Esophagus (tissue), 2 donors: ENCODE measurements around the gene NPC1L1. TPM values are rescaled to one million over a fixed set of nuclear protein-coding genes. Genes with fewer than 3 reads are reported as not detected.
A peak's percentile ranks its signal among the peaks of the same experiment; 100 is the strongest.

Experiments
- H3K27ac ChIP-seq, 2 donors: one replicate each; pipeline ENCODE4 v1.5.1; 2013; ENCODE audit warnings: low read depth in 2 of 2, mild to moderate bottlenecking in 2 of 2, inconsistent platforms in 1 of 2, low read length in 1 of 2, moderate library complexity in 1 of 2
- H3K27me3 ChIP-seq, 2 donors: one replicate each; pipeline ENCODE4 v1.6.1; 2013; ENCODE audit warnings: low read length in 2 of 2, control low read depth in 1 of 2, mild to moderate bottlenecking in 1 of 2; ENCODE audit not compliant: insufficient read depth in 2 of 2, control insufficient read depth in 1 of 2
- H3K36me3 ChIP-seq, 2 donors: one replicate each; pipeline ENCODE4 v1.6.1; 2013; ENCODE audit warnings: low read length in 1 of 2; ENCODE audit not compliant: control insufficient read depth in 2 of 2, insufficient read depth in 2 of 2
- H3K4me1 ChIP-seq, 2 donors: one replicate each; pipeline ENCODE4 v1.6.1; 2013; ENCODE audit warnings: low read length in 1 of 2; ENCODE audit not compliant: control insufficient read depth in 2 of 2, insufficient read depth in 2 of 2
- H3K4me3 ChIP-seq, 2 donors: one replicate each; pipeline ENCODE4 v1.5.1; 2013; ENCODE audit warnings: low read length in 2 of 2, mild to moderate bottlenecking in 2 of 2, low read depth in 1 of 2, moderate library complexity in 1 of 2
- H3K9me3 ChIP-seq, 2 donors: one replicate each; pipeline ENCODE4 v1.6.1; 2013; ENCODE audit warnings: mild to moderate bottlenecking in 2 of 2, low read depth in 1 of 2, low read length in 1 of 2, moderate library complexity in 1 of 2; ENCODE audit not compliant: control insufficient read depth in 2 of 2, insufficient read depth in 1 of 2
- WGBS, 2 donors: extraction: QIAGEN DNeasy Blood & Tissue Kit; methylation state at CpG; one replicate each; pipeline ENCODE4 v1.1.7; 2013; 5-methylcytosine and 5-hydroxymethylcytosine counted together
- polyA plus RNA-seq, 2 donors: library from polyadenylated mRNA; stranded (reverse); fragments of 200-250 nt; gene quantifications; one replicate each; pipeline ENCODE4 v1.2.3, GENCODE V29; 2013
- donor health status: healthy with polysubstance abuse.
- donor health status: Bipolar disorder and iron deficiency.

Gene NPC1L1
- polyA plus RNA-seq, 2 donors = 0.07 to 0.65 TPM

GRCh38 chr7:44524811-44525388 lies 16.2 kb downstream of the NPC1L1 start:
- Histone ChIP-seq H3K27ac (no peak overlapping the region), H3K36me3 (no peaks in the 10 kb centered on the region), H3K4me1 (no peaks in the 10 kb centered on the region), H3K9me3 (peaks cover 0 to 2% of the 10 kb centered on the region in 2 donors), H3K27me3 (no peaks in the 10 kb centered on the region), H3K4me3 (no peak overlapping the region)
- 76 to 85% methylated on average over 3 of the region's 3 CpGs for WGBS, 2 donors

- no peak overlapping the region for H3K4me3 ChIP-seq
These were observed 18.8 kb downstream of the NPC1L1 start for GRCh38 chr7:44522315-44522714.

GRCh38 chr7:44521347-44522095 lies 19.6 kb downstream of the NPC1L1 start:
- Histone ChIP-seq H3K27me3 (no peaks in the 10 kb centered on the region), H3K27ac (no peak overlapping the region), H3K36me3 (no peaks in the 10 kb centered on the region), H3K9me3 (peaks cover 0 to 2% of the 10 kb centered on the region in 2 donors), H3K4me1 (no peaks in the 10 kb centered on the region), H3K4me3 (no peak overlapping the region)
- WGBS, 2 donors = 82 to 84% methylated on average over 15 of the region's 15 CpGs

More at GRCh38 chr7:44522315-44522714, 18.8 kb downstream of the NPC1L1 start:
- no peaks in the 10 kb centered on the region for H3K27me3 ChIP-seq
- H3K27ac ChIP-seq = no peak overlapping the region
- peaks cover 0 to 2% of the 10 kb centered on the region in 2 donors for H3K9me3 ChIP-seq
- H3K36me3 ChIP-seq = no peaks in the 10 kb centered on the region
- WGBS, 2 donors = 84 to 86% methylated on average over 3 of the region's 3 CpGs
- no peaks in the 10 kb centered on the region for H3K4me1 ChIP-seq

- H3K4me1 ChIP-seq = peaks cover 4% of the 10 kb centered on the region in 2 donors
- WGBS, 2 donors = 89 to 92% methylated on average over 4 to 5 of the region's 5 CpGs
- no peaks in the 10 kb centered on the region for H3K27me3 ChIP-seq
- peaks cover 0 to 2% of the 10 kb centered on the region in 2 donors for H3K9me3 ChIP-seq
- no peak overlapping the region for H3K27ac ChIP-seq
- H3K4me3 ChIP-seq = no peak overlapping the region
- H3K36me3 ChIP-seq = no peaks in the 10 kb centered on the region
These were observed 20.6 kb downstream of the NPC1L1 start for GRCh38 chr7:44520574-44520973.

- Histone ChIP-seq H3K36me3 (no peaks in the 10 kb centered on the region), H3K27me3 (no peaks in the 10 kb centered on the region), H3K4me3 (no peak overlapping the region), H3K4me1 (peaks cover 4% of the 10 kb centered on the region in 2 donors), H3K9me3 (peaks cover 0 to 2% of the 10 kb centered on the region in 2 donors), H3K27ac (no peak overlapping the region)
- 69 to 72% methylated on average over 7 of the region's 7 CpGs for WGBS, 2 donors
These were observed 21.6 kb downstream of the NPC1L1 start for GRCh38 chr7:44519546-44519945.

- Histone ChIP-seq H3K36me3 (no peaks in the 10 kb centered on the region), H3K27ac (no peak overlapping the region), H3K4me3 (no peak overlapping the region), H3K27me3 (no peaks in the 10 kb centered on the region), H3K9me3 (peaks cover 0 to 2% of the 10 kb centered on the region in 2 donors), H3K4me1 (peaks cover 4% of the 10 kb centered on the region in 2 donors)
- 77 to 78% methylated on average over 3 of the region's 3 CpGs for WGBS, 2 donors
These were observed 22.4 kb downstream of the NPC1L1 start for GRCh38 chr7:44518761-44519160.

- Histone ChIP-seq H3K27me3 (no peaks in the 10 kb centered on the region), H3K4me1 (peaks cover 4% of the 10 kb centered on the region in 2 donors), H3K27ac (no peak overlapping the region), H3K4me3 (no peak overlapping the region), H3K36me3 (no peaks in the 10 kb centered on the region), H3K9me3 (peaks cover 0 to 2% of the 10 kb centered on the region in 2 donors)
- WGBS, 2 donors = 86 to 90% methylated on average over 8 of the region's 8 CpGs
These were observed 24.0 kb downstream of the NPC1L1 start for GRCh38 chr7:44517175-44517574.

- H3K27ac ChIP-seq = peak overlapping the region; percentile 79 to 90
- peaks cover 4% of the 10 kb centered on the region in 2 donors for H3K4me1 ChIP-seq
- peaks cover 0 to 2% of the 10 kb centered on the region in 2 donors for H3K9me3 ChIP-seq
- no peaks in the 10 kb centered on the region for H3K36me3 ChIP-seq
- WGBS, 2 donors = 64 to 65% methylated on average over 10 of the region's 10 CpGs
- H3K27me3 ChIP-seq = no peaks in the 10 kb centered on the region
- H3K4me3 ChIP-seq = no peak overlapping the region
These were observed 25.4 kb downstream of the NPC1L1 start for GRCh38 chr7:44515590-44516268.

GRCh38 chr7:44512736-44513135 lies 28.4 kb downstream of the NPC1L1 start:
- H3K4me1 ChIP-seq = peaks cover 4% of the 10 kb centered on the region in 2 donors
- no peak overlapping the region for H3K27ac ChIP-seq
- WGBS, 2 donors = 82 to 84% methylated on average over 7 of the region's 7 CpGs
- H3K9me3 ChIP-seq = no peaks in the 10 kb centered on the region
- no peaks in the 10 kb centered on the region for H3K27me3 ChIP-seq
- no peak overlapping the region for H3K4me3 ChIP-seq
- H3K36me3 ChIP-seq = no peaks in the 10 kb centered on the region
